GM12878 (cell line): Measurements from ENCODE around the gene PRR14L. TPM values are rescaled to one million over a fixed set of nuclear protein-coding genes. Genes with fewer than 3 reads are reported as not detected.

Experiments used
- ATAC-seq: fragments of 200-7000 bp; cut with Tn5 transposase; 3 replicates; pipeline ENCODE4 v1.9.1; 2020; ENCODE audit warnings: mild to moderate bottlenecking, moderate library complexity
- BruUV-seq: library from RNA; stranded (reverse); fragments of 400-500 nt; replicated peaks from 2 replicates; lab custom pipeline; 2021; lab: Mats Ljungman, UMichigan
- CTCF ChIA-PET: fragments of 300-600 bp; sonication (Branson Sonifier 250); formaldehyde crosslinking; extraction: SDS; loops from one replicate; lab custom pipeline; 2021; ENCODE audit warnings: inconsistent platforms; lab: Yijun Ruan, JAX
- POLR2A ChIA-PET: fragments of 350-600 bp; formaldehyde crosslinking; extraction: SDS; loops from one replicate; lab custom pipeline; 2021; ENCODE audit warnings: inconsistent platforms; lab: Charles Lee
- RAD21 ChIA-PET: fragments of 300-600 bp; sonication (Branson Sonifier 250); formaldehyde crosslinking; loops from one replicate; lab custom pipeline; 2023; ENCODE audit warnings: antibody characterized with exemption; ENCODE audit not compliant: unreplicated experiment; lab: Charles Lee
- SMC1A ChIA-PET: fragments of 300-600 bp; sonication (Branson Sonifier 250); formaldehyde crosslinking; loops from one replicate; lab custom pipeline; 2023; ENCODE audit not compliant: unreplicated experiment, uncharacterized antibody; lab: Charles Lee
- DNase-seq: peaks from one replicate; pipeline ENCODE4 v3.0.0-alpha.2; 2011; ENCODE audit warnings: low read depth, low spot score
- FAIRE-seq: peaks from 3 replicates; lab custom pipeline; 2011; peaks lifted over from hg19 to GRCh38; lab: Jason Lieb, UNC
- H2AFZ ChIP-seq: 2 replicates; pipeline ENCODE4 v1.6.0; 2011; ENCODE audit warnings: low read depth, low read length, control low read depth; ENCODE audit not compliant: control insufficient read depth
- H3K27ac ChIP-seq: 2 replicates; pipeline ENCODE4 v1.5.1; 2011; ENCODE audit warnings: control low read depth; ENCODE audit not compliant: control insufficient read depth, insufficient read depth
- H3K27me3 ChIP-seq, 2 experiments: replicated peaks in 1 of 2; 2 replicates each; pipeline versions ENCODE4 v1.6.0 to v1.6.1; 2011; ENCODE audit warnings: low read length in 1 of 2; ENCODE audit not compliant: control insufficient read depth in 2 of 2, insufficient read depth in 2 of 2
- H3K36me3 ChIP-seq, 2 experiments: 2 replicates each; pipeline ENCODE4 v1.5.1; 2011; ENCODE audit warnings: low read length in 1 of 2; ENCODE audit not compliant: control insufficient read depth in 2 of 2, insufficient read depth in 2 of 2
- H3K4me1 ChIP-seq: 2 replicates; pipeline ENCODE4 v1.6.1; 2011; ENCODE audit warnings: mild to moderate bottlenecking, low read length, moderate library complexity, mixed read lengths; ENCODE audit not compliant: control insufficient read depth, insufficient read depth
- H3K4me2 ChIP-seq: 2 replicates; pipeline ENCODE4 v1.6.0; 2011; ENCODE audit warnings: control low read depth; ENCODE audit not compliant: control insufficient read depth, insufficient read depth
- H3K4me3 ChIP-seq: fragments of 200-600 bp; sonication (generic); 2 replicates; pipeline ENCODE4 v1.5.1; 2016
- H3K79me2 ChIP-seq: 2 replicates; pipeline ENCODE4 v1.6.0; 2011; ENCODE audit warnings: low read length; ENCODE audit not compliant: control insufficient read depth, insufficient read depth
- H3K9ac ChIP-seq: 2 replicates; pipeline ENCODE4 v1.8.0; 2011; ENCODE audit warnings: low read length, control low read depth, mixed read lengths; ENCODE audit not compliant: control insufficient read depth, insufficient read depth
- H3K9me3 ChIP-seq: replicated peaks from 3 replicates; pipeline ENCODE4 v1.5.1; 2011; ENCODE audit warnings: mild to moderate bottlenecking, low read length; ENCODE audit not compliant: control insufficient read depth, insufficient read depth
- H4K20me1 ChIP-seq: 2 replicates; pipeline ENCODE4 v1.6.0; 2011; ENCODE audit not compliant: control insufficient read depth, insufficient read depth
- BRCA1 ChIP-seq: IDR thresholded peaks from 2 replicates; pipeline ENCODE4 v1.6.1; 2011; ENCODE audit warnings: low read depth, low read length, improper control_type of control experiment
- CEBPB ChIP-seq, 2 experiments: fragments of 150-350 bp in 1 of 2; IDR thresholded peaks; 2 replicates each; pipeline ENCODE4 v1.6.1; 2012 to 2014; ENCODE audit warnings: low read depth in 2 of 2, low read length in 2 of 2, borderline replicate concordance in 1 of 2, inconsistent platforms in 1 of 2
- CHD2 ChIP-seq: IDR thresholded peaks from 2 replicates; pipeline ENCODE4 v1.6.1; 2011; ENCODE audit warnings: low read depth, low read length, improper control_type of control experiment, borderline replicate concordance
- CHD4 ChIP-seq: fragments of 200-600 bp; sonication (generic); IDR thresholded peaks from 2 replicates; pipeline ENCODE4 v1.6.1; 2016; ENCODE audit warnings: mild to moderate bottlenecking
- FOXK2 ChIP-seq: fragments of 450-650 bp; IDR thresholded peaks from 2 replicates; pipeline ENCODE4 v1.6.1; 2017; ENCODE audit warnings: mild to moderate bottlenecking, moderate library complexity
- GABPA ChIP-seq: IDR thresholded peaks from 2 replicates; pipeline ENCODE4 v1.6.1; 2014; ENCODE audit warnings: antibody characterized with exemption, low read depth, mild to moderate bottlenecking, inconsistent platforms
- HDGF ChIP-seq: fragments of 450-650 bp; IDR thresholded peaks from 2 replicates; pipeline ENCODE4 v1.6.1; 2016; ENCODE audit warnings: antibody characterized with exemption
- IKZF1 ChIP-seq: fragments of 450-650 bp; conservative IDR thresholded peaks from 2 replicates; pipeline ENCODE4 v1.6.1; 2017; ENCODE audit warnings: antibody characterized with exemption, mild to moderate bottlenecking
- MYB ChIP-seq: fragments of 150-350 bp; IDR thresholded peaks from 2 replicates; pipeline ENCODE4 v1.6.1; 2014; ENCODE audit warnings: mild to moderate bottlenecking, low read depth, low read length, borderline replicate concordance
- RAD21 ChIP-seq: IDR thresholded peaks from 2 replicates; pipeline ENCODE4 v1.6.1; 2011; ENCODE audit warnings: mild to moderate bottlenecking, low read depth, low read length, moderate library complexity; ENCODE audit not compliant: insufficient read depth
- RB1 ChIP-seq: fragments of 450-650 bp; formaldehyde crosslinking; IDR thresholded peaks from 2 replicates; pipeline ENCODE4 v1.6.1; 2017; ENCODE audit warnings: mild to moderate bottlenecking, borderline replicate concordance
- SIX5 ChIP-seq: IDR thresholded peaks from 2 replicates; pipeline ENCODE4 v1.6.1; 2011; ENCODE audit warnings: mild to moderate bottlenecking, low read depth, low read length, moderate library complexity; ENCODE audit not compliant: severe bottlenecking
- SKIL ChIP-seq: fragments of 450-650 bp; IDR thresholded peaks from 2 replicates; pipeline ENCODE4 v1.6.1; 2017; ENCODE audit warnings: mild to moderate bottlenecking, low read depth, inconsistent platforms; ENCODE audit not compliant: poor library complexity, severe bottlenecking
- SP1 ChIP-seq: IDR thresholded peaks from one replicate; pipeline ENCODE4 v1.6.1; 2011; ENCODE audit warnings: low read depth, low read length
- SPI1 ChIP-seq: IDR thresholded peaks from 2 replicates; pipeline ENCODE4 v1.6.1; 2011; ENCODE audit warnings: low read depth, mild to moderate bottlenecking, low read length, moderate library complexity, borderline replicate concordance; ENCODE audit not compliant: insufficient read depth
- SREBF1 ChIP-seq: IDR thresholded peaks from 2 replicates; pipeline ENCODE4 v1.6.1; 2012; ENCODE audit warnings: mild to moderate bottlenecking, low read length
- TCF12 ChIP-seq: IDR thresholded peaks from 2 replicates; pipeline ENCODE4 v1.6.1; 2011; ENCODE audit warnings: low read depth, mild to moderate bottlenecking, low read length
- ZNF217 ChIP-seq: fragments of 450-650 bp; IDR thresholded peaks from 2 replicates; pipeline ENCODE4 v1.6.1; 2017; ENCODE audit warnings: antibody characterized with exemption, mild to moderate bottlenecking
- ZNF592 ChIP-seq: fragments of 450-650 bp; IDR thresholded peaks from 2 replicates; pipeline ENCODE4 v1.6.1; 2017; ENCODE audit warnings: mild to moderate bottlenecking, moderate library complexity
- WGBS: methylation state at CpG from one replicate; pipeline ENCODE4 v1.1.6; 2016; ENCODE audit warnings: low lambda C conversion rate; ENCODE audit not compliant: insufficient replicate concordance, insufficient coverage; ENCODE audit errors: missing lambda C conversion rate; 5-methylcytosine and 5-hydroxymethylcytosine counted together
- in situ Hi-C: fragments of 300-500 bp; cut with MboI; formaldehyde crosslinking; loops from 9 replicates; pipeline ENCODE4 v1.14.3; 2018; ENCODE audit warnings: mixed read lengths
- intact Hi-C: fragments of 100-400 bp; cut with micrococcal nuclease; formaldehyde crosslinking; loops from one replicate; pipeline ENCODE4 v1.14.2; 2022; ENCODE audit not compliant: unreplicated experiment
- polyA plus RNA-seq, 11 experiments: library from polyadenylated mRNA; depleted of rRNA in 4 of 11; unstranded in 6 of 11; stranded (reverse) in 5 of 11; fragments of >200 nt; fragmentation: Nextera tagmentation in 4 of 11; fragmentation: Illumina TruSeq in 1 of 11; extraction: Ambion mirVana in 4 of 11; extraction: Trizol in 1 of 11; gene quantifications; 1 replicate in 1 of 11; 2 replicates in 10 of 11; pipeline versions ENCODE4 v1.2.1 to v1.2.3, GENCODE V29; 2011 to 2016; ENCODE audit warnings: inconsistent platforms in 2 of 11, missing spikeins in 2 of 11, low read depth in 1 of 11
- total RNA-seq, 4 experiments: library from RNA; depleted of rRNA in 3 of 4; stranded (reverse); fragments of >200 nt in 3 of 4; fragmentation: Illumina TruSeq in 1 of 4; extraction: Trizol in 1 of 4; gene quantifications; 2 replicates each; pipeline versions ENCODE4 v1.2.1 to v1.2.3, GENCODE V29; 2013 to 2021

PRR14L gene
- total and polyA plus RNA-seq, 10 of the 15 experiments (the other 5 are each of a cell fraction or from before 2014, with no cell fraction given) = 4.2 to 49.0 (median 21.4) TPM

GRCh38 chr22:31739795-31740201, 10.1 kb downstream of the PRR14L start:
- peaks cover 3 to 9% of the 10 kb centered on the region in 2 experiments for H3K36me3 ChIP-seq
- H3K4me1 ChIP-seq = peaks cover 3% of the 10 kb centered on the region; the same call in 1 of the 2 replicates
- ChIA-PET RAD21 (no interaction called here), POLR2A (no interaction called here), CTCF (interaction anchor here (0.6 to 0.7 kb wide), 2 partner anchors 18 to 52 kb away, joined by 3 to 4 read pairs; no protein-coding TSS in a partner anchor), SMC1A (interaction anchor here (0.6 kb wide), 1 partner anchor 40 kb away, joined by 3 read pairs; no protein-coding TSS in a partner anchor)
- H3K27ac ChIP-seq = no peak overlapping the region
- no peaks in the 10 kb centered on the region for H4K20me1 ChIP-seq
- in situ Hi-C loops (no loop called here), intact Hi-C loops (no loop called here)
- no peak overlapping the region for H3K9ac ChIP-seq
- no peaks in the 10 kb centered on the region for H3K9me3 ChIP-seq
- no TSS peak for BruUV-seq
- TF ChIP-seq CHD4 (no peak), CEBPB (IDR thresholded peaks at IDR 0.05; ENCODE audit: borderline replicate concordance in 1 of 2, low read depth in 2 of 2, low read length in 2 of 2) (no peak), RAD21 (no peak), MYB (no peak), ZNF217 (no peak), SP1 (no peak), GABPA (no peak), FOXK2 (no peak), TCF12 (no peak), SKIL (no peak), SIX5 (no peak), BRCA1 (no peak), IKZF1 (no peak), SPI1 (no peak), RB1 (no peak), HDGF (no peak), CHD2 (no peak), SREBF1 (no peak), ZNF592 (no peak)
- ATAC-seq (no peak), DNase-seq (no peak), FAIRE-seq (no peak)
- H3K4me2 ChIP-seq = no peak overlapping the region
- H3K79me2 ChIP-seq = peaks cover 24% of the 10 kb centered on the region
- H3K4me3 ChIP-seq = no peak overlapping the region
- whole genome bisulfite sequencing = 94% methylated on average over 2 of the region's 2 CpGs
- no peaks in the 10 kb centered on the region for H3K27me3 ChIP-seq
- no peak overlapping the region for H2AFZ ChIP-seq
